HepG2 (cell line): ENCODE measurements around the gene OR5K1. TPM values are rescaled to one million over a fixed set of nuclear protein-coding genes. Genes with fewer than 3 reads are reported as not detected.

Source experiments
- ATAC-seq: fragments of 200-7000 bp; cut with Tn5 transposase; 3 replicates; pipeline ENCODE4 v1.9.1; 2020; ENCODE audit warnings: mild to moderate bottlenecking, moderate library complexity
- BruUV-seq: library from RNA; stranded (reverse); fragments of 400-500 nt; replicated peaks from 2 replicates; lab custom pipeline; 2021; lab: Mats Ljungman, UMichigan
- CTCF ChIA-PET: fragments of 300-600 bp; formaldehyde crosslinking; extraction: SDS; loops from one replicate; lab custom pipeline; 2021; ENCODE audit warnings: low total read pairs, inconsistent platforms, low intra/inter-chr PET ratio; lab: Yijun Ruan, JAX
- POLR2A ChIA-PET: fragments of 350-600 bp; sonication (Branson Sonifier 250); formaldehyde crosslinking; loops from one replicate; lab custom pipeline; 2020; ENCODE audit warnings: antibody characterized with exemption, inconsistent platforms; lab: Yijun Ruan, JAX
- DNase-seq: peaks from one replicate; pipeline ENCODE4 v3.0.0-alpha.2; 2015; ENCODE audit warnings: low spot score
- FAIRE-seq: peaks from 3 replicates; lab custom pipeline; 2011; peaks lifted over from hg19 to GRCh38; lab: Jason Lieb, UNC
- H2AFZ ChIP-seq: one replicate; pipeline ENCODE4 v1.6.1; 2011; ENCODE audit warnings: low read length, inconsistent platforms
- H3K27ac ChIP-seq: fragments of 300-600 bp; 3 replicates; pipeline ENCODE4 v1.8.0; 2011; ENCODE audit warnings: mixed run types, mild to moderate bottlenecking, mixed read lengths, low read length, inconsistent platforms; ENCODE audit not compliant: insufficient read depth; ENCODE audit errors: extremely low read length
- H3K27me3 ChIP-seq, 2 experiments: fragments of 200-600 bp in 1 of 2; 2 replicates in 1 of 2; 3 replicates in 1 of 2; pipeline versions ENCODE4 v1.6.0 to v1.8.0; 2011; ENCODE audit warnings: low read length in 2 of 2, mild to moderate bottlenecking in 2 of 2, moderate library complexity in 2 of 2, inconsistent platforms in 1 of 2; ENCODE audit not compliant: insufficient read depth in 2 of 2, control insufficient read depth in 1 of 2
- H3K36me3 ChIP-seq, 2 experiments: fragments of 200-600 bp in 1 of 2; replicated peaks in 1 of 2; 2 replicates in 1 of 2; 3 replicates in 1 of 2; pipeline versions ENCODE4 v1.5.1 to v1.8.0; 2011; ENCODE audit warnings: low read length in 2 of 2, inconsistent platforms in 1 of 2; ENCODE audit not compliant: insufficient read depth in 2 of 2, control insufficient read depth in 1 of 2
- H3K4me1 ChIP-seq: 2 replicates; pipeline ENCODE4 v1.5.1; 2012; ENCODE audit warnings: low read length, inconsistent platforms; ENCODE audit not compliant: insufficient read depth
- H3K4me2 ChIP-seq: 2 replicates; pipeline ENCODE4 v1.6.0; 2011; ENCODE audit warnings: low read depth, low read length, inconsistent platforms
- H3K4me3 ChIP-seq, 3 experiments: fragments of 200-600 bp in 1 of 3; sonication (generic), shearing (Covaris generic) in 1 of 3; replicated peaks in 1 of 3; 2 replicates each; pipeline ENCODE4 v1.5.1; 2011 to 2016; ENCODE audit warnings: low read length in 3 of 3, inconsistent platforms in 2 of 3, low read depth in 2 of 3, mild to moderate bottlenecking in 2 of 3, control low read depth in 1 of 3, mixed read lengths in 1 of 3; ENCODE audit not compliant: insufficient read depth in 1 of 3
- H3K79me2 ChIP-seq: one replicate; pipeline ENCODE4 v1.6.1; 2011; ENCODE audit warnings: low read length, inconsistent platforms; ENCODE audit not compliant: insufficient read depth
- H3K9ac ChIP-seq: 2 replicates; pipeline ENCODE4 v1.6.0; 2011; ENCODE audit warnings: mild to moderate bottlenecking, low read depth, low read length, inconsistent platforms; ENCODE audit not compliant: insufficient read depth
- H3K9me3 ChIP-seq: 2 replicates; pipeline ENCODE4 v1.5.1; 2012; ENCODE audit warnings: mild to moderate bottlenecking, low read length
- H4K20me1 ChIP-seq: 2 replicates; pipeline ENCODE4 v1.6.0; 2011; ENCODE audit warnings: inconsistent platforms, mild to moderate bottlenecking, low read length, moderate library complexity; ENCODE audit not compliant: insufficient read depth
- CCDC6 ChIP-seq: sonication (generic); formaldehyde crosslinking; IDR thresholded peaks from 2 replicates; pipeline ENCODE4 v1.8.1; 2022; ENCODE audit warnings: mild to moderate bottlenecking, missing genetic modification reagents, moderate library complexity
- EHMT2 ChIP-seq: fragments of 200-600 bp; sonication (generic); IDR thresholded peaks from 2 replicates; pipeline ENCODE4 v1.7.0; 2017; ENCODE audit warnings: antibody characterized with exemption, low read depth, low read length, borderline replicate concordance
- GPN1 ChIP-seq: sonication (generic); formaldehyde crosslinking; IDR thresholded peaks from 2 replicates; pipeline ENCODE4 v1.5.1; 2020; ENCODE audit warnings: missing genetic modification reagents, borderline replicate concordance
- HNRNPK ChIP-seq: fragments of 200-400 bp; formaldehyde crosslinking; IDR thresholded peaks from 2 replicates; pipeline ENCODE4 v1.6.1; 2018; ENCODE audit warnings: low read length, low read depth, moderate library complexity, mild to moderate bottlenecking; ENCODE audit not compliant: poor library complexity, severe bottlenecking
- MIXL1 ChIP-seq: IDR thresholded peaks from 2 replicates; pipeline ENCODE4 v1.6.1; 2016
- NFE2 ChIP-seq: sonication (generic); formaldehyde crosslinking; IDR thresholded peaks from 2 replicates; pipeline ENCODE4 v1.4.0; 2020; ENCODE audit warnings: missing genetic modification reagents
- RXRB ChIP-seq: IDR thresholded peaks from 2 replicates; pipeline ENCODE4 v1.6.1; 2016; ENCODE audit warnings: borderline replicate concordance, missing genetic modification reagents, missing compliant biosample characterization
- STAT5B ChIP-seq: sonication (generic); formaldehyde crosslinking; IDR thresholded peaks from 2 replicates; pipeline ENCODE4 v1.4.0; 2020; ENCODE audit warnings: missing genetic modification reagents
- ZBTB21 ChIP-seq: sonication (generic); formaldehyde crosslinking; IDR thresholded peaks from 2 replicates; pipeline ENCODE4 v1.4.0; 2020; ENCODE audit warnings: missing genetic modification reagents
- ZNF451 ChIP-seq: sonication (generic); formaldehyde crosslinking; IDR thresholded peaks from 2 replicates; pipeline ENCODE4 v1.5.0; 2020; ENCODE audit warnings: mild to moderate bottlenecking, missing genetic modification reagents
- ZNF562 ChIP-seq: sonication (generic); formaldehyde crosslinking; IDR thresholded peaks from 2 replicates; pipeline ENCODE4 v1.8.0; 2022; ENCODE audit warnings: missing genetic modification reagents, borderline replicate concordance
- WGBS: methylation state at CpG from one replicate; pipeline ENCODE4 v1.1.6; 2017; ENCODE audit warnings: low lambda C conversion rate; 5-methylcytosine and 5-hydroxymethylcytosine counted together
- in situ Hi-C: cut with HindIII; loops from 2 replicates; pipeline ENCODE4 v1.10.0; 2017; ENCODE audit warnings: low pct_unique_long_range_greater_than_20kb; ENCODE audit not compliant: extremely low pct_ligation_motif_present
- intact Hi-C: fragments of 100-400 bp; cut with micrococcal nuclease; formaldehyde crosslinking; loops from one replicate; pipeline ENCODE4 v1.10.0; 2022; ENCODE audit not compliant: unreplicated experiment
- polyA plus RNA-seq, 8 experiments: library from polyadenylated mRNA; depleted of rRNA in 3 of 8; stranded (reverse) in 7 of 8; unstranded in 1 of 8; fragments of >200 nt; fragmentation: Illumina TruSeq in 4 of 8; extraction: Trizol in 4 of 8; gene quantifications; 2 replicates each; pipeline versions ENCODE4 v1.2.1 to v1.2.3, GENCODE V29; 2011 to 2016; ENCODE audit warnings: low read depth in 4 of 8, missing spikeins in 1 of 8, mixed read lengths in 1 of 8; ENCODE audit not compliant: insufficient read depth in 1 of 8
- total RNA-seq, 5 experiments: library from RNA; depleted of rRNA; stranded (reverse); fragments of >200 nt; fragmentation: Illumina TruSeq; extraction: Trizol; gene quantifications; 2 replicates each; pipeline ENCODE4 v1.2.3, GENCODE V29; 2016; ENCODE audit warnings: low read depth in 1 of 5
- TF ChIP-seq, protein P1 (sequence below): sonication (generic); formaldehyde crosslinking; conservative IDR thresholded peaks from 2 replicates; pipeline ENCODE4 v1.4.0; 2020; ENCODE audit warnings: missing genetic modification reagents
- TF ChIP-seq, protein P2 (sequence below): sonication (generic); formaldehyde crosslinking; IDR thresholded peaks from 2 replicates; pipeline ENCODE4 v1.4.0; 2020; ENCODE audit warnings: mild to moderate bottlenecking, missing genetic modification reagents
- TF ChIP-seq, protein P3 (sequence below): sonication (generic); formaldehyde crosslinking; IDR thresholded peaks from 2 replicates; pipeline ENCODE4 v1.4.0; 2020; ENCODE audit warnings: mild to moderate bottlenecking, missing genetic modification reagents

Gene OR5K1
- total and polyA plus RNA-seq, 2 of the 13 experiments (the other 11 are each of a cell fraction or from before 2014, with no cell fraction given) = not detected

DNA sequence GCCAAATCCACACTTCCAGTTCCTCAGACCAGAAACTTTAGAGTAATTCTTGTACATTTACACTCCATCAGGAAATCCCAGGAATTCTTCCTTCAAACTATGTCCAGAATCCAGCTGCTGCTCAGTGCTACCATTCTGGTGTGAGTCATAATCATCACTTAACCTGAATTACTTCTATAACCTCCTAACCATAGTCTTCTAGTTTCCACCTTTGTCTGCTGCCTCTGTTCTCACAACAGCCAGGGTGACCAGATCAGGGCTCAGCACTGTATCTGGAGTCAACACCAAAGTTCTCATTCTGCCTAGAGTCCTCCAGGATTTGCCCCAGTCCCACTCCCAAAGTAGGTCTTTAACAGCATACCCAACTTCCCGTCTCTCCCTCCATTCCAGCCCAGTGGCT is 56.4 kb downstream of the OR5K1 start:
- no peak for FAIRE-seq
- in situ Hi-C loops (no loop called here), intact Hi-C loops (no loop called here)
- Histone ChIP-seq H2AFZ (no peak overlapping the region), H3K9me3 (no peaks in the 10 kb centered on the region), H3K27me3 (no peaks in the 10 kb centered on the region; a peak in 1 of 5 replicates), H3K9ac (no peak overlapping the region), H4K20me1 (no peaks in the 10 kb centered on the region), H3K4me2 (no peak overlapping the region), H3K4me3 (no peak overlapping the region), H3K4me1 (peaks cover 17% of the 10 kb centered on the region), H3K27ac (no peak overlapping the region), H3K79me2 (peaks cover 30% of the 10 kb centered on the region), H3K36me3 (peaks cover 2 to 13% of the 10 kb centered on the region in 2 experiments; a peak in 3 of 5 replicates)
- CTCF ChIA-PET = no interaction called here
- WGBS = 100% methylated on average over 1 of the region's 1 CpG
- BruUV-seq = no TSS peak
- ATAC-seq = no peak
- POLR2A ChIA-PET = no interaction called here
- DNase-seq = no peak
- no peak for TF ChIP-seq RXRB (CRISPR knock-in tag)
- no peak for TF ChIP-seq HNRNPK
- TF ChIP-seq ZNF562 (CRISPR knock-in tag) = no peak
- TF ChIP-seq, protein P1, sequence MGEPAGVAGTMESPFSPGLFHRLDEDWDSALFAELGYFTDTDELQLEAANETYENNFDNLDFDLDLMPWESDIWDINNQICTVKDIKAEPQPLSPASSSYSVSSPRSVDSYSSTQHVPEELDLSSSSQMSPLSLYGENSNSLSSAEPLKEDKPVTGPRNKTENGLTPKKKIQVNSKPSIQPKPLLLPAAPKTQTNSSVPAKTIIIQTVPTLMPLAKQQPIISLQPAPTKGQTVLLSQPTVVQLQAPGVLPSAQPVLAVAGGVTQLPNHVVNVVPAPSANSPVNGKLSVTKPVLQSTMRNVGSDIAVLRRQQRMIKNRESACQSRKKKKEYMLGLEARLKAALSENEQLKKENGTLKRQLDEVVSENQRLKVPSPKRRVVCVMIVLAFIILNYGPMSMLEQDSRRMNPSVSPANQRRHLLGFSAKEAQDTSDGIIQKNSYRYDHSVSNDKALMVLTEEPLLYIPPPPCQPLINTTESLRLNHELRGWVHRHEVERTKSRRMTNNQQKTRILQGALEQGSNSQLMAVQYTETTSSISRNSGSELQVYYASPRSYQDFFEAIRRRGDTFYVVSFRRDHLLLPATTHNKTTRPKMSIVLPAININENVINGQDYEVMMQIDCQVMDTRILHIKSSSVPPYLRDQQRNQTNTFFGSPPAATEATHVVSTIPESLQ (CRISPR knock-in tag) = no peak
- TF ChIP-seq STAT5B = no peak
- TF ChIP-seq CCDC6 (CRISPR knock-in tag) = no peak
- TF ChIP-seq, protein P2, sequence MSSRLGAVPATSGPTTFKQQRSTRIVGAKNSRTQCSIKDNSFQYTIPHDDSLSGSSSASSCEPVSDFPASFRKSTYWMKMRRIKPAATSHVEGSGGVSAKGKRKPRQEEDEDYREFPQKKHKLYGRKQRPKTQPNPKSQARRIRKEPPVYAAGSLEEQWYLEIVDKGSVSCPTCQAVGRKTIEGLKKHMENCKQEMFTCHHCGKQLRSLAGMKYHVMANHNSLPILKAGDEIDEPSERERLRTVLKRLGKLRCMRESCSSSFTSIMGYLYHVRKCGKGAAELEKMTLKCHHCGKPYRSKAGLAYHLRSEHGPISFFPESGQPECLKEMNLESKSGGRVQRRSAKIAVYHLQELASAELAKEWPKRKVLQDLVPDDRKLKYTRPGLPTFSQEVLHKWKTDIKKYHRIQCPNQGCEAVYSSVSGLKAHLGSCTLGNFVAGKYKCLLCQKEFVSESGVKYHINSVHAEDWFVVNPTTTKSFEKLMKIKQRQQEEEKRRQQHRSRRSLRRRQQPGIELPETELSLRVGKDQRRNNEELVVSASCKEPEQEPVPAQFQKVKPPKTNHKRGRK (CRISPR knock-in tag) = no peak
- TF ChIP-seq MIXL1 (CRISPR knock-in tag) = no peak
- TF ChIP-seq, protein P3, sequence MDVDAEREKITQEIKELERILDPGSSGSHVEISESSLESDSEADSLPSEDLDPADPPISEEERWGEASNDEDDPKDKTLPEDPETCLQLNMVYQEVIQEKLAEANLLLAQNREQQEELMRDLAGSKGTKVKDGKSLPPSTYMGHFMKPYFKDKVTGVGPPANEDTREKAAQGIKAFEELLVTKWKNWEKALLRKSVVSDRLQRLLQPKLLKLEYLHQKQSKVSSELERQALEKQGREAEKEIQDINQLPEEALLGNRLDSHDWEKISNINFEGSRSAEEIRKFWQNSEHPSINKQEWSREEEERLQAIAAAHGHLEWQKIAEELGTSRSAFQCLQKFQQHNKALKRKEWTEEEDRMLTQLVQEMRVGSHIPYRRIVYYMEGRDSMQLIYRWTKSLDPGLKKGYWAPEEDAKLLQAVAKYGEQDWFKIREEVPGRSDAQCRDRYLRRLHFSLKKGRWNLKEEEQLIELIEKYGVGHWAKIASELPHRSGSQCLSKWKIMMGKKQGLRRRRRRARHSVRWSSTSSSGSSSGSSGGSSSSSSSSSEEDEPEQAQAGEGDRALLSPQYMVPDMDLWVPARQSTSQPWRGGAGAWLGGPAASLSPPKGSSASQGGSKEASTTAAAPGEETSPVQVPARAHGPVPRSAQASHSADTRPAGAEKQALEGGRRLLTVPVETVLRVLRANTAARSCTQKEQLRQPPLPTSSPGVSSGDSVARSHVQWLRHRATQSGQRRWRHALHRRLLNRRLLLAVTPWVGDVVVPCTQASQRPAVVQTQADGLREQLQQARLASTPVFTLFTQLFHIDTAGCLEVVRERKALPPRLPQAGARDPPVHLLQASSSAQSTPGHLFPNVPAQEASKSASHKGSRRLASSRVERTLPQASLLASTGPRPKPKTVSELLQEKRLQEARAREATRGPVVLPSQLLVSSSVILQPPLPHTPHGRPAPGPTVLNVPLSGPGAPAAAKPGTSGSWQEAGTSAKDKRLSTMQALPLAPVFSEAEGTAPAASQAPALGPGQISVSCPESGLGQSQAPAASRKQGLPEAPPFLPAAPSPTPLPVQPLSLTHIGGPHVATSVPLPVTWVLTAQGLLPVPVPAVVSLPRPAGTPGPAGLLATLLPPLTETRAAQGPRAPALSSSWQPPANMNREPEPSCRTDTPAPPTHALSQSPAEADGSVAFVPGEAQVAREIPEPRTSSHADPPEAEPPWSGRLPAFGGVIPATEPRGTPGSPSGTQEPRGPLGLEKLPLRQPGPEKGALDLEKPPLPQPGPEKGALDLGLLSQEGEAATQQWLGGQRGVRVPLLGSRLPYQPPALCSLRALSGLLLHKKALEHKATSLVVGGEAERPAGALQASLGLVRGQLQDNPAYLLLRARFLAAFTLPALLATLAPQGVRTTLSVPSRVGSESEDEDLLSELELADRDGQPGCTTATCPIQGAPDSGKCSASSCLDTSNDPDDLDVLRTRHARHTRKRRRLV = no peak
- TF ChIP-seq ZBTB21 = no peak
- TF ChIP-seq EHMT2 = no peak
- TF ChIP-seq NFE2 = no peak
- no peak for TF ChIP-seq GPN1 (CRISPR knock-in tag)
- no peak for TF ChIP-seq ZNF451 (CRISPR knock-in tag)
